HepG2 (cell line): Measurements from ENCODE around the gene LTC4S. TPM values are rescaled to one million over a fixed set of nuclear protein-coding genes. Genes with fewer than 3 reads are reported as not detected.

Experiments used
- AGO1 ChIP-seq: fragments of 200-400 bp; formaldehyde crosslinking; IDR thresholded peaks from 2 replicates; pipeline ENCODE4 v1.6.1; 2017; ENCODE audit warnings: mild to moderate bottlenecking, low read depth, low read length, moderate library complexity; ENCODE audit not compliant: poor library complexity, severe bottlenecking
- BRD4 ChIP-seq: sonication (generic); formaldehyde crosslinking; IDR thresholded peaks from 2 replicates; pipeline ENCODE4 v1.4.0; 2020; ENCODE audit warnings: missing genetic modification reagents
- ELF3 ChIP-seq: IDR thresholded peaks from 2 replicates; pipeline ENCODE4 v1.6.1; 2016; ENCODE audit warnings: missing genetic modification reagents, missing compliant biosample characterization
- JUN ChIP-seq: sonication (generic); formaldehyde crosslinking; IDR thresholded peaks from 2 replicates; pipeline ENCODE4 v1.4.0; 2020; ENCODE audit warnings: mild to moderate bottlenecking, missing genetic modification reagents
- KDM3A ChIP-seq: IDR thresholded peaks from 2 replicates; pipeline ENCODE4 v1.6.1; 2018; ENCODE audit warnings: low read depth, missing compliant biosample characterization
- KDM5B ChIP-seq: sonication (generic); formaldehyde crosslinking; IDR thresholded peaks from 2 replicates; pipeline ENCODE4 v1.4.0; 2020; ENCODE audit warnings: missing genetic modification reagents, mild to moderate bottlenecking, borderline replicate concordance
- MXI1 ChIP-seq: IDR thresholded peaks from 3 replicates; pipeline ENCODE4 v1.6.1; 2012; ENCODE audit warnings: low read depth, low read length, inconsistent platforms, borderline replicate concordance
- NR2C2 ChIP-seq: sonication (generic); formaldehyde crosslinking; IDR thresholded peaks from 2 replicates; pipeline ENCODE4 v1.4.0; 2020; ENCODE audit warnings: missing genetic modification reagents, mild to moderate bottlenecking, moderate library complexity, borderline replicate concordance
- POLR2AphosphoS2 ChIP-seq: IDR thresholded peaks from 2 replicates; pipeline ENCODE4 v1.6.1; 2011; ENCODE audit warnings: low read depth, low read length, improper control_type of control experiment
- POLR2AphosphoS5 ChIP-seq: IDR thresholded peaks from 2 replicates; pipeline ENCODE4 v1.6.1; 2012; ENCODE audit warnings: low read depth, low read length
- SAFB2 ChIP-seq: sonication (generic); formaldehyde crosslinking; IDR thresholded peaks from 2 replicates; pipeline ENCODE4 v1.5.1; 2020; ENCODE audit warnings: missing genetic modification reagents, low read depth, mild to moderate bottlenecking, borderline replicate concordance
- SMYD3 ChIP-seq: sonication (generic); formaldehyde crosslinking; IDR thresholded peaks from 2 replicates; pipeline ENCODE4 v1.8.1; 2023; ENCODE audit warnings: mild to moderate bottlenecking, missing genetic modification reagents
- TOPORS ChIP-seq: sonication (generic); formaldehyde crosslinking; IDR thresholded peaks from 2 replicates; pipeline ENCODE4 v1.8.0; 2023; ENCODE audit warnings: mild to moderate bottlenecking, missing genetic modification reagents
- YEATS4 ChIP-seq: sonication (generic); formaldehyde crosslinking; IDR thresholded peaks from 2 replicates; pipeline ENCODE4 v1.4.0; 2020; ENCODE audit warnings: missing genetic modification reagents, borderline replicate concordance
- ZFP90 ChIP-seq: sonication (generic); formaldehyde crosslinking; IDR thresholded peaks from 2 replicates; pipeline ENCODE4 v1.8.0; 2022; ENCODE audit warnings: missing genetic modification reagents, mild to moderate bottlenecking, inconsistent platforms, borderline replicate concordance
- ZNF224 ChIP-seq: sonication (generic); formaldehyde crosslinking; IDR thresholded peaks from 2 replicates; pipeline ENCODE4 v1.5.0; 2020; ENCODE audit warnings: mild to moderate bottlenecking, missing genetic modification reagents
- ZNF704 ChIP-seq: sonication (generic); formaldehyde crosslinking; IDR thresholded peaks from 2 replicates; pipeline ENCODE4 v1.8.1; 2023; ENCODE audit warnings: mild to moderate bottlenecking, inconsistent platforms, moderate library complexity, missing genetic modification reagents, borderline replicate concordance
- ZNF709 ChIP-seq: sonication (generic); formaldehyde crosslinking; IDR thresholded peaks from 2 replicates; pipeline ENCODE4 v1.5.0; 2020; ENCODE audit warnings: mild to moderate bottlenecking, missing genetic modification reagents
- ZNF790 ChIP-seq: sonication (generic); formaldehyde crosslinking; IDR thresholded peaks from 2 replicates; pipeline ENCODE4 v1.8.0; 2022; ENCODE audit warnings: missing genetic modification reagents, mild to moderate bottlenecking, borderline replicate concordance
- polyA plus RNA-seq, 8 experiments: library from polyadenylated mRNA; depleted of rRNA in 3 of 8; stranded (reverse) in 7 of 8; unstranded in 1 of 8; fragments of >200 nt; fragmentation: Illumina TruSeq in 4 of 8; extraction: Trizol in 4 of 8; gene quantifications; 2 replicates each; pipeline versions ENCODE4 v1.2.1 to v1.2.3, GENCODE V29; 2011 to 2016; ENCODE audit warnings: low read depth in 4 of 8, missing spikeins in 1 of 8, mixed read lengths in 1 of 8; ENCODE audit not compliant: insufficient read depth in 1 of 8
- total RNA-seq, 5 experiments: library from RNA; depleted of rRNA; stranded (reverse); fragments of >200 nt; fragmentation: Illumina TruSeq; extraction: Trizol; gene quantifications; 2 replicates each; pipeline ENCODE4 v1.2.3, GENCODE V29; 2016; ENCODE audit warnings: low read depth in 1 of 5
- TF ChIP-seq, protein P1 (sequence below): sonication (generic); formaldehyde crosslinking; IDR thresholded peaks from 2 replicates; pipeline ENCODE4 v1.8.0; 2022; ENCODE audit warnings: mild to moderate bottlenecking, missing genetic modification reagents; ENCODE audit not compliant: insufficient replicate concordance
- TF ChIP-seq, protein P2 (sequence below): sonication (generic); formaldehyde crosslinking; conservative IDR thresholded peaks from 2 replicates; pipeline ENCODE4 v1.8.0; 2022; ENCODE audit warnings: mild to moderate bottlenecking, moderate library complexity, missing genetic modification reagents

The LTC4S gene
- total and polyA plus RNA-seq, 2 of the 13 experiments (the other 11 are each of a cell fraction or from before 2014, with no cell fraction given) = 0.35 TPM; not detected in 1

DNA sequence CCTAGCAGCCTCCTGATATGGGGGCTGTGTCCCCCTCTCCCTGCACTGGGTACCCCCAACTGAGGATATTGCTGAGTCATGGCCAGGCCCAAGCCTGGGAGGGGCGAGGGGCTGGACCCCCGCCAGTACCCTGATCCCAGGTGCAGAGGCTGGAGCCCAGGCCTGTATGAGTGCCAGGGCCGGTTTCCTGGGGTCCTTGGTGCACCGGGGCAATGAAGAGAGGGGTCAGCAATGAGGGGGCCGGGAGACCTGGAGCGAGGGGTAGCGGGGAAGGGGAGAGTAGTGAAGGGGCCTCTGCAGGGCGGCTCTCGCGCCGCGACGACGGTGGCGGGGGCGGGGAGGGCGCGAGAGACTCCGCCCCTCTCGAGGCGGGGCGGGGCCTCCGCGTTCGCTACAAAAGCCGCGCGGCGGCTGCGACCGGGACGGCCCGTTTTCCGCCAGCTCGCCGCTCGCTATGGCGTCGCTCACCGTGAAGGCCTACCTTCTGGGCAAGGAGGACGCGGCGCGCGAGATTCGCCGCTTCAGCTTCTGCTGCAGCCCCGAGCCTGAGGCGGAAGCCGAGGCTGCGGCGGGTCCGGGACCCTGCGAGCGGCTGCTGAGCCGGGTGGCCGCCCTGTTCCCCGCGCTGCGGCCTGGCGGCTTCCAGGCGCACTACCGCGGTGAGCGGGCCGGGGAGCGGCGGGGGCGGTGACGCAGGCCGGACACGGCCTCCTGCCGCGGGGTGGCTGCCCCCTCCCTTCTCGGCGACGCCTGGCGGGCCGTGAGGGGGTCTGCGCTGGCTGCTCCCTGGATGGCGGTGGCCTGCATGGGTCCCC, 26.9 kb downstream of the LTC4S start, which contains the start of gene SQSTM1 (continued):
- TF ChIP-seq ZNF704 (CRISPR knock-in tag) (no peak), POLR2AphosphoS2 (peak; percentile 64; the same call in 1 of the 2 replicates), ZNF790 (CRISPR knock-in tag) (peak; percentile 85), SAFB2 (0 out of 2 replicates have a peak, but pooled peaks have one; percentile 35), TOPORS (CRISPR knock-in tag) (peak; percentile 44; the same call in 1 of the 2 replicates), POLR2AphosphoS5 (peak; percentile 97), BRD4 (no peak), YEATS4 (peak; percentile 55), ZFP90 (CRISPR knock-in tag) (peak; percentile 25; the same call in 1 of the 2 replicates), NR2C2 (CRISPR knock-in tag) (peak; percentile 55), KDM3A (CRISPR knock-in tag) (peak; percentile 77; the same call in 1 of the 2 replicates), ZNF709 (peak; percentile 84; the same call in 1 of the 2 replicates), ZNF224 (peak; percentile 39; the same call in 1 of the 2 replicates), MXI1 (peak; percentile 57; the same call in 2 of the 3 replicates), AGO1 (peak; percentile 14), KDM5B (CRISPR knock-in tag) (peak; percentile 67), ELF3 (CRISPR knock-in tag) (0 out of 2 replicates have a peak, but pooled peaks have one; percentile 51), SMYD3 (CRISPR knock-in tag) (no peak), JUN (CRISPR knock-in tag) (no peak)
- TF ChIP-seq, protein P1, sequence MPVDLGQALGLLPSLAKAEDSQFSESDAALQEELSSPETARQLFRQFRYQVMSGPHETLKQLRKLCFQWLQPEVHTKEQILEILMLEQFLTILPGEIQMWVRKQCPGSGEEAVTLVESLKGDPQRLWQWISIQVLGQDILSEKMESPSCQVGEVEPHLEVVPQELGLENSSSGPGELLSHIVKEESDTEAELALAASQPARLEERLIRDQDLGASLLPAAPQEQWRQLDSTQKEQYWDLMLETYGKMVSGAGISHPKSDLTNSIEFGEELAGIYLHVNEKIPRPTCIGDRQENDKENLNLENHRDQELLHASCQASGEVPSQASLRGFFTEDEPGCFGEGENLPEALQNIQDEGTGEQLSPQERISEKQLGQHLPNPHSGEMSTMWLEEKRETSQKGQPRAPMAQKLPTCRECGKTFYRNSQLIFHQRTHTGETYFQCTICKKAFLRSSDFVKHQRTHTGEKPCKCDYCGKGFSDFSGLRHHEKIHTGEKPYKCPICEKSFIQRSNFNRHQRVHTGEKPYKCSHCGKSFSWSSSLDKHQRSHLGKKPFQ (CRISPR knock-in tag) = peak; percentile 18
- TF ChIP-seq, protein P2, sequence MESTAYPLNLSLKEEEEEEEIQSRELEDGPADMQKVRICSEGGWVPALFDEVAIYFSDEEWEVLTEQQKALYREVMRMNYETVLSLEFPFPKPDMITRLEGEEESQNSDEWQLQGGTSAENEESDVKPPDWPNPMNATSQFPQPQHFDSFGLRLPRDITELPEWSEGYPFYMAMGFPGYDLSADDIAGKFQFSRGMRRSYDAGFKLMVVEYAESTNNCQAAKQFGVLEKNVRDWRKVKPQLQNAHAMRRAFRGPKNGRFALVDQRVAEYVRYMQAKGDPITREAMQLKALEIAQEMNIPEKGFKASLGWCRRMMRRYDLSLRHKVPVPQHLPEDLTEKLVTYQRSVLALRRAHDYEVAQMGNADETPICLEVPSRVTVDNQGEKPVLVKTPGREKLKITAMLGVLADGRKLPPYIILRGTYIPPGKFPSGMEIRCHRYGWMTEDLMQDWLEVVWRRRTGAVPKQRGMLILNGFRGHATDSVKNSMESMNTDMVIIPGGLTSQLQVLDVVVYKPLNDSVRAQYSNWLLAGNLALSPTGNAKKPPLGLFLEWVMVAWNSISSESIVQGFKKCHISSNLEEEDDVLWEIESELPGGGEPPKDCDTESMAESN (CRISPR knock-in tag) = peak; percentile 90
